ENCODE results near the gene ANKRD34B. TPM values are rescaled to one million over a fixed set of nuclear protein-coding genes. Genes with fewer than 3 reads are reported as not detected.

Gene ANKRD34B
- total and polyA plus RNA-seq, 2 donors (not counting 1 experiment from before 2014, with no cell fraction given) = not detected

- Mint-ChIP-seq H3K9me3 (ENCODE audit: insufficient read depth) (no peaks in the 10 kb centered on the region), H3K27ac (no peak overlapping the region), H3K4me3 (no peak overlapping the region), H3K4me1 (no peaks in the 10 kb centered on the region), H3K27me3 (peaks cover 9% of the 10 kb centered on the region)
- intact Hi-C loops (cut with micrococcal nuclease) = no loop called here
- Histone ChIP-seq H3K27ac (ENCODE audit: low read length in 2 of 2) (no peak overlapping the region), H3K9ac (ENCODE audit: low read length) (no peak overlapping the region), H3K79me2 (ENCODE audit: control insufficient read depth, insufficient read depth, low read length) (no peaks in the 10 kb centered on the region), H3K4me3 (ENCODE audit: control extremely low read depth in 1 of 5, extremely low read depth in 1 of 5, insufficient read depth in 1 of 5, low read depth in 2 of 5, low read length in 4 of 5) (no peak overlapping the region), H3K4me1 (ENCODE audit: control insufficient read depth in 2 of 2, insufficient read depth in 2 of 2, low read length in 2 of 2) (no peaks in the 10 kb centered on the region), H3K9me3 (ENCODE audit: control extremely low read depth in 1 of 3, control insufficient read depth in 2 of 3, insufficient read depth in 1 of 3, low read length in 2 of 3) (no peaks in the 10 kb centered on the region), H3K36me3 (replicated peaks in 1 of 2; ENCODE audit: control extremely low read depth in 1 of 2, control insufficient read depth in 1 of 2, extremely low read depth in 1 of 2, insufficient read depth in 2 of 2, low read length in 1 of 2) (no peaks in the 10 kb centered on the region), H4K20me1 (ENCODE audit: control insufficient read depth, insufficient read depth, low read length, poor library complexity, severe bottlenecking) (no peaks in the 10 kb centered on the region), H2AFZ (ENCODE audit: insufficient read depth, low read depth, low read length, poor library complexity, severe bottlenecking) (no peak overlapping the region), H3K4me2 (replicated peaks; ENCODE audit: low read depth, low read length, poor library complexity, severe bottlenecking) (no peak overlapping the region), H3K27me3 (replicated peaks in 1 of 4; ENCODE audit: control extremely low read depth in 1 of 4, control insufficient read depth in 3 of 4, insufficient read depth in 4 of 4, low read length in 3 of 4) (no peaks in the 10 kb centered on the region)
- ChIA-PET POLR2A (no interaction called here), CTCF (no interaction called here)
- no peak for ATAC-seq (ENCODE audit: low read depth)
- WGBS (ENCODE audit: insufficient coverage) = no CpG with 5 or more reads among the region's 1 CpG
- DNase-seq = no peak
- no peak for TF ChIP-seq EZH2 (IDR thresholded peaks at IDR 0.05; ENCODE audit: borderline replicate concordance, insufficient read depth, low read depth, low read length, poor library complexity, severe bottlenecking)
- TF ChIP-seq, protein P1, sequence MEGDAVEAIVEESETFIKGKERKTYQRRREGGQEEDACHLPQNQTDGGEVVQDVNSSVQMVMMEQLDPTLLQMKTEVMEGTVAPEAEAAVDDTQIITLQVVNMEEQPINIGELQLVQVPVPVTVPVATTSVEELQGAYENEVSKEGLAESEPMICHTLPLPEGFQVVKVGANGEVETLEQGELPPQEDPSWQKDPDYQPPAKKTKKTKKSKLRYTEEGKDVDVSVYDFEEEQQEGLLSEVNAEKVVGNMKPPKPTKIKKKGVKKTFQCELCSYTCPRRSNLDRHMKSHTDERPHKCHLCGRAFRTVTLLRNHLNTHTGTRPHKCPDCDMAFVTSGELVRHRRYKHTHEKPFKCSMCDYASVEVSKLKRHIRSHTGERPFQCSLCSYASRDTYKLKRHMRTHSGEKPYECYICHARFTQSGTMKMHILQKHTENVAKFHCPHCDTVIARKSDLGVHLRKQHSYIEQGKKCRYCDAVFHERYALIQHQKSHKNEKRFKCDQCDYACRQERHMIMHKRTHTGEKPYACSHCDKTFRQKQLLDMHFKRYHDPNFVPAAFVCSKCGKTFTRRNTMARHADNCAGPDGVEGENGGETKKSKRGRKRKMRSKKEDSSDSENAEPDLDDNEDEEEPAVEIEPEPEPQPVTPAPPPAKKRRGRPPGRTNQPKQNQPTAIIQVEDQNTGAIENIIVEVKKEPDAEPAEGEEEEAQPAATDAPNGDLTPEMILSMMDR (IDR thresholded peaks at IDR 0.05) = no peak
Measured at GRCh38 chr5:80592105-80592504, 22.0 kb upstream of the ANKRD34B start.

DNA sequence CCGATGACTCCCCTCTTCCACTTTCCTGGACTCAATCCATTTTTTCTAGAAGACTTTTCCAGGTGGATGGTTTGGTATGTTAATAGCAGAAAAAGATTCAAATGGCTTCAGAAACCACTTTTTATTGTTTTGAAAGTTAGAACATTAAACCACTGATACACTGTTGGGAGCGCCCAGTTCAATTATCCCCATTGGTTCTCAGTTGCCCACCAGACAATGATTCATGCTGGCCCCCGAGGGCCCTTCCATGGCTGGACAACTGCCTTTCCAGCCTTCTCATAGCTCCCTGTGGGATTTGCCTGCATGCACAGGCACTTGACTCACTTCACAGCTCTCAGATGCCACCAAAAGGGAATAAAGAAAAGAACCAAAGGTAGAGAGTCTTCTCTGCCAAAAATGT is 21.3 kb upstream of the ANKRD34B start:
- Histone ChIP-seq H2AFZ (ENCODE audit: insufficient read depth, low read depth, low read length, poor library complexity, severe bottlenecking) (no peak overlapping the region), H4K20me1 (ENCODE audit: control insufficient read depth, insufficient read depth, low read length, poor library complexity, severe bottlenecking) (no peaks in the 10 kb centered on the region), H3K36me3 (replicated peaks in 1 of 2; ENCODE audit: control extremely low read depth in 1 of 2, control insufficient read depth in 1 of 2, extremely low read depth in 1 of 2, insufficient read depth in 2 of 2, low read length in 1 of 2) (no peaks in the 10 kb centered on the region), H3K9ac (ENCODE audit: low read length) (no peak overlapping the region), H3K4me2 (replicated peaks; ENCODE audit: low read depth, low read length, poor library complexity, severe bottlenecking) (no peak overlapping the region), H3K4me1 (ENCODE audit: control insufficient read depth in 2 of 2, insufficient read depth in 2 of 2, low read length in 2 of 2) (no peaks in the 10 kb centered on the region), H3K79me2 (ENCODE audit: control insufficient read depth, insufficient read depth, low read length) (no peaks in the 10 kb centered on the region), H3K27ac (ENCODE audit: low read length in 2 of 2) (no peak overlapping the region), H3K9me3 (ENCODE audit: control extremely low read depth in 1 of 3, control insufficient read depth in 2 of 3, insufficient read depth in 1 of 3, low read length in 2 of 3) (no peaks in the 10 kb centered on the region), H3K27me3 (replicated peaks in 1 of 4; ENCODE audit: control extremely low read depth in 1 of 4, control insufficient read depth in 3 of 4, insufficient read depth in 4 of 4, low read length in 3 of 4) (no peaks in the 10 kb centered on the region), H3K4me3 (ENCODE audit: control extremely low read depth in 1 of 5, extremely low read depth in 1 of 5, insufficient read depth in 1 of 5, low read depth in 2 of 5, low read length in 4 of 5) (no peak overlapping the region)
- TF ChIP-seq, protein P1 (IDR thresholded peaks at IDR 0.05) = no peak
- TF ChIP-seq EZH2 (IDR thresholded peaks at IDR 0.05; ENCODE audit: borderline replicate concordance, insufficient read depth, low read depth, low read length, poor library complexity, severe bottlenecking) = no peak
- peaks cover 9% of the 10 kb centered on the region for H3K27me3 Mint-ChIP-seq
- no peaks in the 10 kb centered on the region for H3K4me1 Mint-ChIP-seq
- H3K27ac Mint-ChIP-seq = no peak overlapping the region
- ATAC-seq (ENCODE audit: low read depth) (no peak), DNase-seq (no peak)
- no peak overlapping the region for H3K4me3 Mint-ChIP-seq
- ChIA-PET POLR2A (no interaction called here), CTCF (no interaction called here)
- H3K9me3 Mint-ChIP-seq (ENCODE audit: insufficient read depth) = no peaks in the 10 kb centered on the region
- intact Hi-C loops (cut with micrococcal nuclease) = no loop called here
- WGBS (ENCODE audit: insufficient coverage) = 85% methylated on average over 2 of the region's 3 CpGs
